H1 (cell line): ENCODE data around the gene KCTD16. TPM values are rescaled to one million over a fixed set of nuclear protein-coding genes. Genes with fewer than 3 reads are reported as not detected.

Source experiments
- CHD7 ChIP-seq: fragments of 300-600 bp; sonication (generic); IDR thresholded peaks from 2 replicates; pipeline ENCODE4 v1.7.1; 2012; ENCODE audit warnings: low read length, moderate library complexity, mild to moderate bottlenecking, inconsistent platforms; ENCODE audit not compliant: insufficient replicate concordance
- TBP ChIP-seq: IDR thresholded peaks from 2 replicates; pipeline ENCODE4 v1.6.1; 2011; ENCODE audit warnings: low read depth, low read length, improper control_type of control experiment
- polyA plus RNA-seq, 7 experiments: library from polyadenylated mRNA; depleted of rRNA in 3 of 7; stranded (reverse) in 5 of 7; unstranded in 2 of 7; fragments of >200 nt in 5 of 7; fragments of 200-250 nt in 2 of 7; gene quantifications; 1 replicate in 5 of 7; 2 replicates in 1 of 7; 4 replicates in 1 of 7; pipeline versions ENCODE4 v1.2.1 to v1.2.3, GENCODE V29; 2011 to 2013; ENCODE audit warnings: missing spikeins in 2 of 7, mixed read lengths in 2 of 7
- total RNA-seq: library from RNA; stranded (reverse); fragmentation: NEBNext Ultra II Directional; extraction: Animal tissue kit (Norgen Biotek cat#: 25700); gene quantifications from 2 replicates; pipeline ENCODE4 v1.2.1, GENCODE V29; 2021

The KCTD16 gene
- total and polyA plus RNA-seq, 2 of the 8 experiments (the other 6 are each of a cell fraction or from before 2014, with no cell fraction given): 0.03 to 0.24 TPM

DNA sequence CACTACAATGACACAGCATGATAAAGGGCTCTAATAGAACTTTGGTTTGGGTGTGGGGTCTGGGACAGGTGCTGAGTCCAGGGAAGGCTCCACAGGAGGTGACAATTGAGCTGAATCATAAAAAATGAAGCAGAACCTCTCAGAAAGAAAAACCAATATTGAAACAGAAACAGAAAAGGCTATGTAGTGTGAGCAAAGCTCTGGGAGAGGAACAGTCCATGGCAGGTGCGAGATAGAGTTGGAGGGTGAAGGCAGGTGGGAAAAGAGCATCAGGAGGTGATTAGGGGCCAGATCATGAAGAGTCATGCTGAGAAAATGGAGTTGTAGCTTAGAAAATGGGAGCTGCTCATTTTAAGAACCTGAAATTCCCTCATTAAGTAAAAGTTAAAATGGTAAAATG, 164.9 kb downstream of the KCTD16 start (continued):
- TF ChIP-seq CHD7 (no peak), TBP (no peak)
- TF ChIP-seq, all 59 proteins: peak for 0
